ENCODE measurements around the gene STARD3NL.

The STARD3NL gene

DNA sequence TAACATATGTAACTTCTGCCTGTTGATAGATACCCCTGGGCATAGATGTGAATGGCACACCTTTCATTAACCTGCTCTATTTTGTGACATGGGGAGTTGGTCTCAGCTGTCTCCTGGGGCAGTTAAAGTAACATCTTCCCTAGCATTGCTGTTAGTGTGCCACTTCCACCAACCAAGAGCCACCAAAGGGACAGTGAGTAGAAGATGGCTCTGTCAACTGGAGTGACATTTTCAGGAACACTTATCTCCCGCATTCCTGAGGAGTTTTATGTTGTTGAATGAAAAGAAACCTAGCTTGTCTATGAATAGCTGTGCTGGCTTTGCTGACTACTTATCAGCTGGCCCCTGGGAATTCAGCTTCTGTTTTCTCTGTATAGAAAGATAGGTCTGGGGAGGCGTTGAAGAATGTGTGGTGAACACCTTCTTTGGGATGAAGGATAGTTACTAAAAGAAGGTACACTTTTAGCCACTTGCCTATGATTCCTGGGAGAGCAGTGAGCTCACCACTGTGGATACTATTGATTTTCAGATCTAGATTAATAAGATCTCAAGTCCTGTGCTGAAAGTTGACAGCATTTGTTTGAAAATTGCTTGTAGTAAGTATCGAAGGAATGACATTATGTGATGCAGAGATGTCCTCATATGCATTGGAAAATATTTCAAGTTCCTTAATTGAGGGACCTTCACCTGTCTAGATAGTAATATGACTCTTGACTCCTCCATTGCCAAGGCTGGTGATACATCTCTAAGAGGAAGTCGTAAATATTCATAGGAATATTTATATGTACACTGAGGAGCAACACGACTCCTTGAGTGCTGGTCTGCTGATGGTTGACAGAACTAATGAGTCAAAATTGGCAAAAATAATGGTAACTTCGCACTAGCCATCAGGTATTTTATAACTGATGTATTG, 7.6 kb downstream of the STARD3NL start:
- TF ChIP-seq, protein P1, sequence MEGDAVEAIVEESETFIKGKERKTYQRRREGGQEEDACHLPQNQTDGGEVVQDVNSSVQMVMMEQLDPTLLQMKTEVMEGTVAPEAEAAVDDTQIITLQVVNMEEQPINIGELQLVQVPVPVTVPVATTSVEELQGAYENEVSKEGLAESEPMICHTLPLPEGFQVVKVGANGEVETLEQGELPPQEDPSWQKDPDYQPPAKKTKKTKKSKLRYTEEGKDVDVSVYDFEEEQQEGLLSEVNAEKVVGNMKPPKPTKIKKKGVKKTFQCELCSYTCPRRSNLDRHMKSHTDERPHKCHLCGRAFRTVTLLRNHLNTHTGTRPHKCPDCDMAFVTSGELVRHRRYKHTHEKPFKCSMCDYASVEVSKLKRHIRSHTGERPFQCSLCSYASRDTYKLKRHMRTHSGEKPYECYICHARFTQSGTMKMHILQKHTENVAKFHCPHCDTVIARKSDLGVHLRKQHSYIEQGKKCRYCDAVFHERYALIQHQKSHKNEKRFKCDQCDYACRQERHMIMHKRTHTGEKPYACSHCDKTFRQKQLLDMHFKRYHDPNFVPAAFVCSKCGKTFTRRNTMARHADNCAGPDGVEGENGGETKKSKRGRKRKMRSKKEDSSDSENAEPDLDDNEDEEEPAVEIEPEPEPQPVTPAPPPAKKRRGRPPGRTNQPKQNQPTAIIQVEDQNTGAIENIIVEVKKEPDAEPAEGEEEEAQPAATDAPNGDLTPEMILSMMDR (IDR thresholded peaks at IDR 0.05; ENCODE audit: unreplicated experiment in 3 of 3) = no peak
- Mint-ChIP-seq H3K4me3 (no peak overlapping the region), H3K9me3 (peaks cover 2% of the 10 kb centered on the region), H3K4me1 (peaks cover 47% of the 10 kb centered on the region), H3K27me3 (ENCODE audit: low read depth) (no peaks in the 10 kb centered on the region), H3K27ac (no peak overlapping the region), H3K36me3 (ENCODE audit: low read depth) (peaks cover 31% of the 10 kb centered on the region)

DNA sequence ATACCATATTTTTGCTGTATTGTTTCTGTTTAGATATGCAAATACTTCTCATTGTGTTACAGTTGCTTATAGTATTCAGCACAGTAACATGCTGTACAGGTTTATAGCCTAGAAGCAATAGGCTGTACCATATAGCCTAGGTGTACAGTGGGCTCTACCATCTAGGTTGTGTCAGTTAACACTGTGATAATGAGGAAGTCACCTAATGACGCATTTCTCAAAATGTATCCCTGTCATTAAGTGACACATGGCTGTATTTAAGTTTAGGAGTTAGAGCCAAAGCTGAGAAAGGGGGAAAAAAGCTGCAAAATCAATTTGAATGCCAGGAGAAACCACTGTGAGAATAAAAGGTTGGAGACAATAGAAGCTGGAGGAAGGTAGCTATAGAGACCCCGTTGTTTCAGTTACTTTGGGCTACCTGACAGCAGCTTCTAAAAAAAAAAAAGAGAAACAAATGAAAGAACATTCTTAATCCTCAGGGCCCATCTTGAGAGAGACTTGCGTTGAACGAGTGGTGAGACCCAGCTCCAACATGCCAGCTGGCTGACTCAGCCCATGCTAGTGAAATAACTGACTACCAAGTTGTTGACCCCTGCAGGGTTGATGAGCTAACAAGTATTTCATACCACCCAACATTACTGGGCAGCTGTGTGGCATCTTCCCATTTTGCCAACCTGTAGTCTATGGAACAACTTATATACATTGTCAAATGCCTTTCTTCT, 8.7 kb downstream of the STARD3NL start:
- Mint-ChIP-seq H3K4me1 (peaks cover 47% of the 10 kb centered on the region), H3K4me3 (no peak overlapping the region), H3K36me3 (ENCODE audit: low read depth) (peaks cover 42% of the 10 kb centered on the region), H3K27me3 (ENCODE audit: low read depth) (no peaks in the 10 kb centered on the region), H3K9me3 (peaks cover 7% of the 10 kb centered on the region), H3K27ac (no peak overlapping the region)
- TF ChIP-seq, protein P1 (IDR thresholded peaks at IDR 0.05; ENCODE audit: unreplicated experiment in 3 of 3) = no peak

DNA sequence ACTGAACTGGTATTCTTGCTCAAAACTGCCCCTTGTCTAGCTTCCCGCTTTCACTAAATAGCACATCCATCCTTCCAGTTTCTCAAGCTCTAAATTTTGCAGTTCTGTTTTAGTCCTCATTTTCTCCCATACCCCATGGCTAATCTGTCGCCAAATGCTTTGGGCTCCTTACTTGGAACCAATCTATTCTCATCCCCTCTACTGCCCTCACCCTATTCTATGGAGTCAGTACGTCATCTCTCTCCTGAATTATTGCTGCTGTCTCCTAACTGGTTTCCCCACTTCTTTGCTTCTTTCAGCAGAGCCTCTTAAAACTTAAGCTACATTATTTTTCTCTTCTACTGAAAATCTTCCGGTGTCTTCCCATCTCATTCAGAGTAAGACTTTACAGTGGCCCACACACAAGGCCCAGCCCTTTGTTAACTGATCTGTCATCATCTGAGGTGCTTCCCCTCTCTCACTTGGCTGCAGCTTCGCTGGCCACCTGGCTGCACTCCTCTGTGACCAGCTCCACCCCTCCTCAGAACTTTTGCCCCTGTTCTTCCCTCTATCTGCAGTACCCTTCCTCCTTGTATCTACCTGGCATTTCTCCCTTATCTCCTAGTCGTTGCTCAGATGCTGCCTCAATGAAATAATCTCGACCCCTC, 9.9 kb downstream of the STARD3NL start:
- peaks cover 52% of the 10 kb centered on the region for H3K36me3 Mint-ChIP-seq (ENCODE audit: low read depth)
- H3K4me1 Mint-ChIP-seq = peaks cover 47% of the 10 kb centered on the region
- TF ChIP-seq, protein P1 (IDR thresholded peaks at IDR 0.05; ENCODE audit: unreplicated experiment in 3 of 3) = no peak
- no peaks in the 10 kb centered on the region for H3K27me3 Mint-ChIP-seq (ENCODE audit: low read depth)
- H3K9me3 Mint-ChIP-seq = peaks cover 15% of the 10 kb centered on the region
- peak overlapping the region; percentile 1 to 7 (median 4) for H3K27ac Mint-ChIP-seq
- no peak overlapping the region for H3K4me3 Mint-ChIP-seq

DNA sequence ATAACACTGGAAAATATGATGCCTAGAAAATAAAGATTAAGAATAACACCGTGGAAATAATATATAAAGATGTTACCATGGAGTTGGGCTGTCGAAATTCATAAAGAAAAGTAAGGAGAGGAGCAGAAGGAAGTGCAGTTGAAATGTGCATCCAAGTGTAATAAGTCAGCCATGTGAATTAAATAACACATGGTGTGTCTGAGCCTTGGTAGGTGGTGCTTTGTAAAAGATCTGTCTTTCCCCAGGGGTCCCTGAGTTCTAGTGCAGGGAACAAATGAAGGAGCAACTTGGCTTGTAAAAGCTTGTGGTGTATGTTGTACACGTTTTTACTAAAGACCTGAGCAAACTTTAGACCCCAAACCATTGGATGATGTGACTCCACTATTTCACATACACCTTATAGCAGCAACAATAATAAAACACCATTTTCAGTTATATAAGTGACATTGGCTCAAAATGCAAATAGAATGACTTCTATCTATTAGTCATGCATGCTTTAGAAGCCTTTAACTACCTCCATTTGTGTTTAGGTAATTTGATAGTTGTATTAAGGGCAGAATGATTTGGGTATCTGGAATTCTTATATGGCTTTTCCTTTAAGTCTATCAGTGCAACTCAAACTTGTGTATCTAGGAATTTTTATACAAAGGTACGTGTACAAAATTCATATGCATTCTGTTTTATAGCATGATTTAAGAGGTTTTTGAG, 11.3 kb downstream of the STARD3NL start:
- Mint-ChIP-seq H3K27me3 (ENCODE audit: low read depth) (no peaks in the 10 kb centered on the region), H3K4me3 (no peak overlapping the region), H3K4me1 (peaks cover 42% of the 10 kb centered on the region), H3K36me3 (ENCODE audit: low read depth) (peaks cover 45% of the 10 kb centered on the region), H3K9me3 (peaks cover 17% of the 10 kb centered on the region), H3K27ac (peak overlapping the region in 2 of 3 experiments; percentile 2 to 14)
- TF ChIP-seq, protein P1 (IDR thresholded peaks at IDR 0.05; ENCODE audit: unreplicated experiment in 3 of 3) = no peak

DNA sequence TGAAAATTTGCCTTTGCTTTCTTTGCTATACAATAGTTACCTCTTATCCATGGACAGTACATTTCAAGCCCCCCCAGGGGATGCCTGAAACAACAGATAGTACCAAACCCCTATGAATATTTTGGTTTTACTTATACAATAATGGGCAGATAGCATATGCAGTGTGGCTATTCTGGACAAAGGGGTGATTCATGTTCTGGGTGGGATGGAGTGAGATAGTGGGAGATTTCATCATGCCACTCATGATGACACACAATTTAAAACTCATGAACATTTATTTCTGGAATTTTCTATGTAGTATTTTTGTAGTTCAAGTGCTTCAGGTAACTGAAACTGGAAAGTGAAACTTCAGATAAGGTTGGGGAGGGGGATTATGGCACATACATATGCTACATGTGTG, 12.0 kb downstream of the STARD3NL start:
- peaks cover 17% of the 10 kb centered on the region for H3K9me3 Mint-ChIP-seq
- H3K4me1 Mint-ChIP-seq = peaks cover 40% of the 10 kb centered on the region
- H3K36me3 Mint-ChIP-seq (ENCODE audit: low read depth) = peaks cover 42% of the 10 kb centered on the region
- H3K27me3 Mint-ChIP-seq (ENCODE audit: low read depth) = no peaks in the 10 kb centered on the region
- H3K4me3 Mint-ChIP-seq = no peak overlapping the region
- TF ChIP-seq, protein P1 (IDR thresholded peaks at IDR 0.05; ENCODE audit: unreplicated experiment in 3 of 3) = no peak
- no peak overlapping the region for H3K27ac Mint-ChIP-seq

All from nephron (organoid).